Mucosa of descending colon (tissue), 3 donors: ENCODE data around the gene FSTL4. TPM values are rescaled to one million over a fixed set of nuclear protein-coding genes. Genes with fewer than 3 reads are reported as not detected.

Experiments
- ATAC-seq: fragments of 200-7000 bp; cut with Tn5 transposase; one replicate; pipeline ENCODE4 v1.9.1; 2020; ENCODE audit warnings: mild to moderate bottlenecking, moderate library complexity
- DNase-seq, 3 donors: peaks; one replicate each; pipeline ENCODE4 v3.0.0-alpha.2; 2020
- H3K36me3 ChIP-seq: fragments of 200-600 bp; one replicate; pipeline ENCODE4 v1.8.0; 2021; ENCODE audit warnings: low read depth, mild to moderate bottlenecking
- H3K4me1 ChIP-seq: fragments of 200-600 bp; one replicate; pipeline ENCODE4 v1.8.0; 2021; ENCODE audit warnings: low read depth, mild to moderate bottlenecking
- H3K4me3 ChIP-seq: fragments of 200-600 bp; one replicate; pipeline ENCODE4 v1.8.0; 2021; ENCODE audit warnings: mild to moderate bottlenecking
- H3K9me3 ChIP-seq: fragments of 200-600 bp; one replicate; pipeline ENCODE4 v1.8.0; 2021; ENCODE audit warnings: mild to moderate bottlenecking
- CTCF ChIP-seq: fragments of 200-600 bp; IDR thresholded peaks from one replicate; pipeline ENCODE4 v1.8.0; 2022; ENCODE audit warnings: antibody characterized with exemption, mild to moderate bottlenecking
- intact Hi-C, 2 donors: fragments of 100-400 bp; cut with DNase I in 1 of 2; cut with micrococcal nuclease in 1 of 2; formaldehyde crosslinking; loops; one replicate each; pipeline versions ENCODE4 v1.11.0 to v1.11.1; 2022; cut with DNase I, micrococcal nuclease
- total RNA-seq, 3 donors: library from RNA; stranded (reverse); fragmentation: NEBNext Ultra II Directional in 2 of 3; extraction: Animal tissue kit (Norgen Biotek cat#: 25700) in 2 of 3; gene quantifications; one replicate each; pipeline versions ENCODE4 v1.2.1 to v1.2.4, GENCODE V29; 2021 to 2023
- donor health status: DM: no; HTN: no; CAD: no; lungs with moderate emphysema.
- donor health status: DM: no; HTN: no; CAD: no.
- donor health status: DM: no; HTN: yes; CAD: no.

FSTL4 gene
- total RNA-seq, 3 donors from 2014 or later, result 0.29 to 0.77 (median 0.57) TPM

- DNase-seq (peak; percentile 24 to 40 (median 37)), ATAC-seq (peak; percentile 60)
- no peaks in the 10 kb centered on the region for H3K36me3 ChIP-seq
- no peaks in the 10 kb centered on the region for H3K9me3 ChIP-seq
- no peak for TF ChIP-seq CTCF
- H3K4me1 ChIP-seq, result peaks cover 13% of the 10 kb centered on the region
- intact Hi-C loops, result no loop called here
- H3K4me3 ChIP-seq, result no peak overlapping the region
Observed at GRCh38 chr5:133336121-133336968, 276.0 kb downstream of the FSTL4 start.

GRCh38 chr5:133334796-133335639 lies 277.3 kb downstream of the FSTL4 start:
- Histone ChIP-seq H3K36me3 (no peaks in the 10 kb centered on the region), H3K4me1 (peaks cover 8% of the 10 kb centered on the region), H3K4me3 (no peak overlapping the region), H3K9me3 (no peaks in the 10 kb centered on the region)
- DNase-seq, result peak in 1 of 3 donors; percentile 31
- no peak for TF ChIP-seq CTCF
- intact Hi-C loops, result no loop called here
- no peak for ATAC-seq

GRCh38 chr5:133333326-133334150 lies 278.8 kb downstream of the FSTL4 start:
- no peak for TF ChIP-seq CTCF

GRCh38 chr5:133332439-133333024 lies 279.8 kb downstream of the FSTL4 start:
- intact Hi-C loops, result no loop called here
- no peaks in the 10 kb centered on the region for H3K9me3 ChIP-seq
- DNase-seq (no peak), ATAC-seq (no peak)
- TF ChIP-seq CTCF, result no peak
- peaks cover 6% of the 10 kb centered on the region for H3K4me1 ChIP-seq
- no peak overlapping the region for H3K4me3 ChIP-seq
- no peaks in the 10 kb centered on the region for H3K36me3 ChIP-seq

More at GRCh38 chr5:133333326-133334150, 278.8 kb downstream of the FSTL4 start:
- H3K4me3 ChIP-seq, result no peak overlapping the region
- H3K36me3 ChIP-seq, result no peaks in the 10 kb centered on the region
- DNase-seq (no peak), ATAC-seq (no peak)
- H3K4me1 ChIP-seq, result peaks cover 6% of the 10 kb centered on the region
- intact Hi-C loops, result no loop called here
- H3K9me3 ChIP-seq, result no peaks in the 10 kb centered on the region

- DNase-seq (no peak), ATAC-seq (no peak)
- intact Hi-C loops, result no loop called here
- H3K4me3 ChIP-seq, result no peak overlapping the region
- H3K36me3 ChIP-seq, result no peaks in the 10 kb centered on the region
- H3K4me1 ChIP-seq, result peaks cover 6% of the 10 kb centered on the region
- TF ChIP-seq CTCF, result no peak
- H3K9me3 ChIP-seq, result no peaks in the 10 kb centered on the region
Observed at GRCh38 chr5:133331941-133332340, 280.4 kb downstream of the FSTL4 start.
